PC-3 (cell line): Measurements from ENCODE around the gene ZNF91.

ENCODE experiments used
- EZH2 ChIP-seq: fragments of 300-600 bp; sonication (generic); IDR thresholded peaks from one replicate; pipeline ENCODE4 v1.6.1; 2017; ENCODE audit warnings: antibody characterized with exemption, mild to moderate bottlenecking, low read length; ENCODE audit not compliant: unreplicated experiment
- EZH2phosphoT487 ChIP-seq: fragments of 300-600 bp; sonication (generic); IDR thresholded peaks from 2 replicates; pipeline ENCODE4 v1.6.1; 2018; ENCODE audit warnings: mild to moderate bottlenecking, antibody characterized with exemption, low read length, borderline replicate concordance

DNA sequence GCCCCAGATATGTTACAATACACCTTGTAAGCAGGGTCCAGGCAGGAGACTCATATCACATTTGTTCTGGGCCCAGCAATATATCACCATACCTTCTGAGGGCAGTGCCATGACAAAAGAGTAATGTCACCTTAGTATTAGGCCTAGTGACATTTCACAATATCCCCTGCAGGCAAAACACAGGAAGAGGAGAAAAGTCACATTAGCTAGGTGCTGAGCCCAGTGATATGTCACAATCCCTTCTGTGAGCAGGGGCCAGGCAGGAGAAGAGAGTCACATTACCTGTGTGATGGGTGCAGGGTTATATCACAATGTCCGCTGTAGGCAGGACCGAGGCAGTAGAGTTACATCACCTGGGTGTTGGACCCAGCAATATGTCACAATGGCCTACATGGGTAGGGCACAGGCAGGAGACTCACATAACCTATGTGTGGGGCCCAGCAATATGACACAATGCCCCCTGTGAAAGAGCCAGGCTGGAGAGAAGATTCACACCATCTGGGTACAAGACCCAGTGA is 12.4 kb upstream of the ZNF91 start:
- no peak for TF ChIP-seq EZH2
- TF ChIP-seq EZH2phosphoT487, result no peak
